Gastroesophageal sphincter (tissue), 3 donors: Measurements from ENCODE around the gene MGST1.

ENCODE experiments used
- CTCF ChIP-seq, 4 experiments: fragments of 200-600 bp in 2 of 4; fragments of 450-650 bp in 2 of 4; sonication (generic) in 1 of 4; IDR thresholded peaks; one replicate each; pipeline ENCODE4 v1.5.1; 2017 to 2019; ENCODE audit warnings: antibody characterized with exemption in 4 of 4, mild to moderate bottlenecking in 2 of 4, moderate library complexity in 2 of 4
- EP300 ChIP-seq: sonication (generic); formaldehyde crosslinking; IDR thresholded peaks from one replicate; pipeline ENCODE4 v1.6.1; 2017; ENCODE audit warnings: antibody characterized with exemption, mild to moderate bottlenecking
- POLR2A ChIP-seq, 2 donors: fragments of 450-650 bp; IDR thresholded peaks; one replicate each; pipeline ENCODE4 v1.6.1; 2017; ENCODE audit warnings: antibody characterized with exemption in 2 of 2, mild to moderate bottlenecking in 2 of 2, moderate library complexity in 1 of 2
- POLR2AphosphoS5 ChIP-seq: sonication (generic); formaldehyde crosslinking; IDR thresholded peaks from one replicate; pipeline ENCODE4 v1.6.1; 2017; ENCODE audit warnings: antibody characterized with exemption

- no peak for TF ChIP-seq CTCF (IDR thresholded peaks at IDR 0.05)
- TF ChIP-seq POLR2AphosphoS5: no peak
- no peak for TF ChIP-seq POLR2A (IDR thresholded peaks at IDR 0.05)
- TF ChIP-seq EP300: no peak
These were observed 487 bp upstream of the MGST1 start for GRCh38 chr12:16346958-16347357.
